GM12872 (cell line): ENCODE measurements around the gene GPC6.

Source experiments
- CTCF ChIP-seq: IDR thresholded peaks from 3 replicates; pipeline ENCODE4 v1.5.1; 2011; ENCODE audit warnings: low read depth, mild to moderate bottlenecking, low read length, moderate library complexity; ENCODE audit not compliant: insufficient read depth

GPC6 gene

GRCh38 chr13:93368718-93369117 lies 142.1 kb downstream of the GPC6 start:
- TF ChIP-seq CTCF, result no peak

GRCh38 chr13:93372856-93373255 lies 146.2 kb downstream of the GPC6 start:
- TF ChIP-seq CTCF, result no peak

GRCh38 chr13:93375491-93375890 lies 148.9 kb downstream of the GPC6 start:
- no peak for TF ChIP-seq CTCF

- no peak for TF ChIP-seq CTCF
These were observed 150.6 kb downstream of the GPC6 start for GRCh38 chr13:93377196-93377595.

GRCh38 chr13:93378184-93378583 lies 151.6 kb downstream of the GPC6 start:
- no peak for TF ChIP-seq CTCF

GRCh38 chr13:93386116-93386515 lies 159.5 kb downstream of the GPC6 start:
- no peak for TF ChIP-seq CTCF

- no peak for TF ChIP-seq CTCF
These were observed 162.1 kb downstream of the GPC6 start for GRCh38 chr13:93388701-93389100.

GRCh38 chr13:93397619-93398018 lies 171.0 kb downstream of the GPC6 start:
- TF ChIP-seq CTCF, result no peak
